ENCODE results near the gene ARPC5L.

DNA sequence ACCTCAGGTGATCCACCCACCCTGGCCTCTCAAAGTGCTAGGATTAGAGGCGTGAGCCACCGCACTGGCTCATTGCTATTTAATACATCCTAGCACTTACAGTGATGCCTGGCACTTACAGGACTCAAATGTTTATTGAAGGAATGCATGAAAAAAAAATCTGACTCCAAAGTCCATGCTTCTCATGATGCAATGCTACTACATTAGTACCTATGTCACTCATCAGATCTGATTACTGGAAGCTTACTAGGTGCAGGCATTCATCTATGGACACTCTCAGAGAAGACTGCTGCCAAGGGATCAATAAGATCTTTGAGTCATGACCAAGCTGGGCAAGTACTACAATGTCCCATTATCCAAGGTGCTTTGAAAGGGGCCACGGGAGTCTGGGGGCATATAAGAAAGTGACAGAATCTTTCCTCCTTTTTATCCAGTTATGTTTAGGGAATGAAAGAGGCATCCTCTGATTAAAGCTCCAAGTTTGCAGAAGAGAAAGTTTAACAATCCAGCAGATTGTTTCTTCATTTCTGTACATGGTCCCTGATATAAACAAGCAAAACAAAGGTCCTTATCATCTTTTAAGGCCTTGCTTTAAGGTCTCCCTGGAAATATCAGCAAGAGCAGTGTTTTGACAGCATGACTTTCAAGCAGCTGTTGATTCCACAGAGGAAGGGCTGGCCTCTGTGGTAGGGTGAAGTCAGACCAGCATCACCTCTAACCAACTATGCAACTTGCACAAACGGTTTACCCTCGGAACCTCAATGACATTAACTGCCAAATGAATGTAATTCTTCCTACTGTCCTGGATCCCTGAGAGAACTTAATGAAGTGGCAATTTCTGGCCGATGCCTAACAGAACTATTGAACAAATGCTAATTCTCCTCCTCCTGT is 35.9 kb downstream of the ARPC5L start:
- TF ChIP-seq, protein P1, sequence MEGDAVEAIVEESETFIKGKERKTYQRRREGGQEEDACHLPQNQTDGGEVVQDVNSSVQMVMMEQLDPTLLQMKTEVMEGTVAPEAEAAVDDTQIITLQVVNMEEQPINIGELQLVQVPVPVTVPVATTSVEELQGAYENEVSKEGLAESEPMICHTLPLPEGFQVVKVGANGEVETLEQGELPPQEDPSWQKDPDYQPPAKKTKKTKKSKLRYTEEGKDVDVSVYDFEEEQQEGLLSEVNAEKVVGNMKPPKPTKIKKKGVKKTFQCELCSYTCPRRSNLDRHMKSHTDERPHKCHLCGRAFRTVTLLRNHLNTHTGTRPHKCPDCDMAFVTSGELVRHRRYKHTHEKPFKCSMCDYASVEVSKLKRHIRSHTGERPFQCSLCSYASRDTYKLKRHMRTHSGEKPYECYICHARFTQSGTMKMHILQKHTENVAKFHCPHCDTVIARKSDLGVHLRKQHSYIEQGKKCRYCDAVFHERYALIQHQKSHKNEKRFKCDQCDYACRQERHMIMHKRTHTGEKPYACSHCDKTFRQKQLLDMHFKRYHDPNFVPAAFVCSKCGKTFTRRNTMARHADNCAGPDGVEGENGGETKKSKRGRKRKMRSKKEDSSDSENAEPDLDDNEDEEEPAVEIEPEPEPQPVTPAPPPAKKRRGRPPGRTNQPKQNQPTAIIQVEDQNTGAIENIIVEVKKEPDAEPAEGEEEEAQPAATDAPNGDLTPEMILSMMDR (IDR thresholded peaks at IDR 0.05; ENCODE audit: insufficient read depth, low read depth, low read length): no peak
- TF ChIP-seq EZH2 (IDR thresholded peaks at IDR 0.05; ENCODE audit: insufficient read depth, low read length): no peak
